Trophoblast cell (in vitro differentiated cells and primary cell): Measurements from ENCODE around the gene RELA.

ENCODE experiments used
- DNase-seq, 2 donors: peaks; one replicate each; pipeline ENCODE4 v3.0.0-alpha.2; 2016
- H2AFZ ChIP-seq: 2 replicates; pipeline ENCODE4 v1.6.1; 2013; ENCODE audit warnings: low read length, moderate library complexity, mild to moderate bottlenecking; ENCODE audit not compliant: insufficient read depth, poor library complexity
- H2AK5ac ChIP-seq: 2 replicates; pipeline ENCODE4 v1.6.1; 2013; ENCODE audit warnings: mild to moderate bottlenecking, low read length
- H2BK120ac ChIP-seq: 2 replicates; pipeline ENCODE4 v1.6.1; 2013; ENCODE audit warnings: low read length, mild to moderate bottlenecking, moderate library complexity; ENCODE audit not compliant: insufficient read depth, poor library complexity
- H2BK12ac ChIP-seq: 2 replicates; pipeline ENCODE4 v1.6.1; 2013; ENCODE audit warnings: mild to moderate bottlenecking, low read length, moderate library complexity
- H2BK5ac ChIP-seq: 2 replicates; pipeline ENCODE4 v1.6.1; 2013; ENCODE audit warnings: low read length, low read depth, moderate library complexity, mild to moderate bottlenecking; ENCODE audit not compliant: poor library complexity
- H3K14ac ChIP-seq: 2 replicates; pipeline ENCODE4 v1.6.1; 2013; ENCODE audit warnings: mild to moderate bottlenecking, low read length
- H3K18ac ChIP-seq: 2 replicates; pipeline ENCODE4 v1.6.1; 2013; ENCODE audit warnings: mild to moderate bottlenecking, low read length
- H3K23ac ChIP-seq: 2 replicates; pipeline ENCODE4 v1.6.1; 2013; ENCODE audit warnings: low read length
- H3K27ac ChIP-seq: 2 replicates; pipeline ENCODE4 v1.5.1; 2013; ENCODE audit warnings: low read depth, mild to moderate bottlenecking, inconsistent platforms, low read length, moderate library complexity
- H3K27me3 ChIP-seq: 2 replicates; pipeline ENCODE4 v1.6.1; 2013; ENCODE audit warnings: inconsistent platforms, mild to moderate bottlenecking, low read length, moderate library complexity; ENCODE audit not compliant: insufficient read depth
- H3K36me3 ChIP-seq, 2 experiments: 1 replicate in 1 of 2; 2 replicates in 1 of 2; pipeline ENCODE4 v1.6.1; 2013; ENCODE audit warnings: low read length in 2 of 2, mild to moderate bottlenecking in 2 of 2, moderate library complexity in 1 of 2; ENCODE audit not compliant: insufficient read depth in 2 of 2, control insufficient read depth in 1 of 2
- H3K4ac ChIP-seq: 2 replicates; pipeline ENCODE4 v1.6.1; 2013; ENCODE audit warnings: low read depth, mild to moderate bottlenecking, low read length, moderate library complexity
- H3K4me1 ChIP-seq, 2 experiments: 1 replicate in 1 of 2; 2 replicates in 1 of 2; pipeline ENCODE4 v1.6.1; 2013; ENCODE audit warnings: low read length in 2 of 2, mild to moderate bottlenecking in 2 of 2, moderate library complexity in 1 of 2; ENCODE audit not compliant: insufficient read depth in 2 of 2, control insufficient read depth in 1 of 2
- H3K4me2 ChIP-seq: 2 replicates; pipeline ENCODE4 v1.6.1; 2013; ENCODE audit warnings: inconsistent platforms, mild to moderate bottlenecking, low read length, moderate library complexity
- H3K4me3 ChIP-seq: 2 replicates; pipeline ENCODE4 v1.5.1; 2013; ENCODE audit warnings: mild to moderate bottlenecking, low read depth, low read length, inconsistent platforms
- H3K79me1 ChIP-seq: one replicate; pipeline ENCODE4 v1.6.1; 2013; ENCODE audit warnings: low read length
- H3K79me2 ChIP-seq: 2 replicates; pipeline ENCODE4 v1.6.1; 2013; ENCODE audit warnings: low read length, mild to moderate bottlenecking; ENCODE audit not compliant: control insufficient read depth, insufficient read depth, poor library complexity
- H3K9ac ChIP-seq: 2 replicates; pipeline ENCODE4 v1.6.1; 2013; ENCODE audit warnings: mild to moderate bottlenecking, low read length
- H3K9me3 ChIP-seq: 2 replicates; pipeline ENCODE4 v1.6.1; 2013; ENCODE audit warnings: low read depth, mild to moderate bottlenecking, control low read depth, inconsistent platforms, low read length; ENCODE audit not compliant: insufficient read depth
- H4K12ac ChIP-seq: 2 replicates; pipeline ENCODE4 v1.6.1; 2013; ENCODE audit warnings: low read depth, mild to moderate bottlenecking, low read length, moderate library complexity
- H4K8ac ChIP-seq: 2 replicates; pipeline ENCODE4 v1.6.1; 2013; ENCODE audit warnings: low read depth, mild to moderate bottlenecking, low read length, moderate library complexity
- H4K91ac ChIP-seq: one replicate; pipeline ENCODE4 v1.6.1; 2013; ENCODE audit warnings: low read depth, mild to moderate bottlenecking, low read length, moderate library complexity
- WGBS: extraction: QIAGEN DNeasy Blood & Tissue Kit; methylation state at CpG from one replicate; pipeline ENCODE4 v1.1.7; 2013; ENCODE audit warnings: missing lambda C conversion rate; ENCODE audit not compliant: insufficient read length, insufficient coverage; ENCODE audit errors: extremely low coverage; 5-methylcytosine and 5-hydroxymethylcytosine counted together

Gene RELA

GRCh38 chr11:65634440-65634839 lies 28.3 kb downstream of the RELA start:
- no peak overlapping the region for H2BK5ac ChIP-seq
- H2BK120ac ChIP-seq, result no peak overlapping the region
- H3K4me1 ChIP-seq, result peaks cover 9 to 15% of the 10 kb centered on the region in 2 experiments
- no peak overlapping the region for H3K4ac ChIP-seq
- no peak overlapping the region for H3K14ac ChIP-seq
- no peaks in the 10 kb centered on the region for H3K9me3 ChIP-seq
- H3K36me3 ChIP-seq, result peaks cover 65 to 70% of the 10 kb centered on the region in 2 experiments
- H3K9ac ChIP-seq, result no peak overlapping the region
- H4K8ac ChIP-seq, result no peak overlapping the region
- no peak overlapping the region for H3K18ac ChIP-seq
- H3K27me3 ChIP-seq, result no peaks in the 10 kb centered on the region
- H4K91ac ChIP-seq, result no peak overlapping the region
- no peak overlapping the region for H4K12ac ChIP-seq
- H3K4me2 ChIP-seq, result no peak overlapping the region
- H3K23ac ChIP-seq, result no peak overlapping the region
- no peak overlapping the region for H3K4me3 ChIP-seq
- peaks cover 5% of the 10 kb centered on the region for H3K79me2 ChIP-seq
- H2BK12ac ChIP-seq, result no peak overlapping the region
- peaks cover 7% of the 10 kb centered on the region for H3K79me1 ChIP-seq
- H3K27ac ChIP-seq, result no peak overlapping the region
- no peak overlapping the region for H2AK5ac ChIP-seq
- WGBS, result no CpG with 5 or more reads among the region's 11 CpGs
- DNase-seq, result no peak
- H2AFZ ChIP-seq, result no peak overlapping the region

GRCh38 chr11:65634109-65634436 lies 28.6 kb downstream of the RELA start:
- Histone ChIP-seq H3K27me3 (no peaks in the 10 kb centered on the region), H3K9me3 (peaks cover under 1% of the 10 kb centered on the region)
- no CpG with 5 or more reads among the region's 14 CpGs for WGBS

GRCh38 chr11:65633390-65634108 lies 29.2 kb downstream of the RELA start:
- Histone ChIP-seq H3K4ac (no peak overlapping the region), H3K27ac (no peak overlapping the region), H2BK12ac (no peak overlapping the region), H3K79me2 (peaks cover 5% of the 10 kb centered on the region), H3K18ac (no peak overlapping the region), H4K8ac (no peak overlapping the region), H3K79me1 (peaks cover 4% of the 10 kb centered on the region), H3K9ac (no peak overlapping the region), H3K4me2 (no peak overlapping the region), H3K36me3 (peaks cover 74 to 79% of the 10 kb centered on the region in 2 experiments), H2AFZ (no peak overlapping the region), H2BK5ac (no peak overlapping the region), H3K14ac (no peak overlapping the region), H3K23ac (no peak overlapping the region), H3K4me1 (peaks cover 6 to 11% of the 10 kb centered on the region in 2 experiments), H4K91ac (no peak overlapping the region), H2BK120ac (no peak overlapping the region), H3K27me3 (no peaks in the 10 kb centered on the region), H3K4me3 (peak overlapping the region; percentile 35), H4K12ac (no peak overlapping the region), H3K9me3 (peaks cover 3% of the 10 kb centered on the region), H2AK5ac (no peak overlapping the region)
- WGBS, result no CpG with 5 or more reads among the region's 20 CpGs
- DNase-seq, result no peak

More at GRCh38 chr11:65634109-65634436, 28.6 kb downstream of the RELA start:
- no peak overlapping the region for H3K4me2 ChIP-seq
- peaks cover 9 to 15% of the 10 kb centered on the region in 2 experiments for H3K4me1 ChIP-seq
- no peak overlapping the region for H2BK5ac ChIP-seq
- H3K4me3 ChIP-seq, result no peak overlapping the region
- no peak overlapping the region for H2AFZ ChIP-seq
- peaks cover 5% of the 10 kb centered on the region for H3K79me2 ChIP-seq
- DNase-seq, result no peak
- H3K27ac ChIP-seq, result no peak overlapping the region
- H3K9ac ChIP-seq, result no peak overlapping the region
- no peak overlapping the region for H3K14ac ChIP-seq
- H4K91ac ChIP-seq, result no peak overlapping the region
- H4K8ac ChIP-seq, result no peak overlapping the region
- H3K23ac ChIP-seq, result no peak overlapping the region
- H2BK12ac ChIP-seq, result no peak overlapping the region
- H2AK5ac ChIP-seq, result no peak overlapping the region
- H3K18ac ChIP-seq, result no peak overlapping the region
- H2BK120ac ChIP-seq, result no peak overlapping the region
- H3K36me3 ChIP-seq, result peaks cover 69 to 73% of the 10 kb centered on the region in 2 experiments
- peaks cover 7% of the 10 kb centered on the region for H3K79me1 ChIP-seq
- H4K12ac ChIP-seq, result no peak overlapping the region
- H3K4ac ChIP-seq, result no peak overlapping the region

- Histone ChIP-seq H3K4me1 (no peaks in the 10 kb centered on the region), H2BK120ac (no peak overlapping the region), H3K23ac (no peak overlapping the region), H2AK5ac (no peak overlapping the region), H3K27me3 (no peaks in the 10 kb centered on the region), H4K12ac (no peak overlapping the region), H3K9ac (no peak overlapping the region), H2AFZ (no peak overlapping the region), H3K14ac (no peak overlapping the region), H3K9me3 (peaks cover 3% of the 10 kb centered on the region), H3K4ac (no peak overlapping the region), H3K79me2 (no peaks in the 10 kb centered on the region), H2BK5ac (no peak overlapping the region), H3K27ac (no peak overlapping the region), H3K4me2 (no peak overlapping the region), H3K79me1 (no peaks in the 10 kb centered on the region), H3K36me3 (peaks cover 85 to 90% of the 10 kb centered on the region in 2 experiments), H4K8ac (no peak overlapping the region), H3K4me3 (no peak overlapping the region), H2BK12ac (no peak overlapping the region), H4K91ac (no peak overlapping the region), H3K18ac (no peak overlapping the region)
- no CpG with 5 or more reads among the region's 11 CpGs for WGBS
- no peak for DNase-seq
These were observed 32.5 kb downstream of the RELA start for GRCh38 chr11:65630215-65630614.
